ENCODE measurements around the gene C3orf18.
"Not testable (repeated sequence)": the region's sequence is repeated elsewhere in the genome, so short reads cannot be mapped to it uniquely, and the experiment has no call there.

The C3orf18 gene

DNA sequence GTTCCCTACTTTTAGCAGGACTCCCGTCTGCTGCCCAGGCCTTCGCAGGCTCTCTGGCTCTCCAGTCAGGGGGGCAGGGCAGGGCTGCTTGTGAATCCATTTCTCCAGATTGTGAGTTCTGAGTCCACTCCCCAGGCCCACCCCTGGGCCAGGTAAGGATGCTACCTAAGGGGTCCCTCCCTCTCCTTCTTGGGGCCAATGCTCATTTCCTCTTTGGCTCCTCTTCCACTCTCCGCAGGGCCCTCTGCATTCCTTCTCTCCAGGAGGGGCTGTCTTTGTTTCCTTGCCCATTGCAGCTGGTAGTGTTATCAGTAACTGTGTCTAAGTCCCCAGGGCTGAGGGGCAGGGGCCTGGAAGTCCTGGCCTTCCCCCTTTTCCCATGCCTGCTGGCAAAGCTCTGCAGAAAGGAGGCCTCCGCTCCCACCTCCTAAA, 51.1 kb downstream of the C3orf18 start:
- no peaks in the 10 kb centered on the region for H3K36me3 Mint-ChIP-seq
- peaks cover 13% of the 10 kb centered on the region for H3K4me1 Mint-ChIP-seq (ENCODE audit: low read depth)
- H3K9me3 Mint-ChIP-seq (ENCODE audit: low read depth), result no peaks in the 10 kb centered on the region
- no peak overlapping the region for H3K4me3 Mint-ChIP-seq
- no peaks in the 10 kb centered on the region for H3K27me3 Mint-ChIP-seq
- H3K27ac Mint-ChIP-seq, result no peak overlapping the region

DNA sequence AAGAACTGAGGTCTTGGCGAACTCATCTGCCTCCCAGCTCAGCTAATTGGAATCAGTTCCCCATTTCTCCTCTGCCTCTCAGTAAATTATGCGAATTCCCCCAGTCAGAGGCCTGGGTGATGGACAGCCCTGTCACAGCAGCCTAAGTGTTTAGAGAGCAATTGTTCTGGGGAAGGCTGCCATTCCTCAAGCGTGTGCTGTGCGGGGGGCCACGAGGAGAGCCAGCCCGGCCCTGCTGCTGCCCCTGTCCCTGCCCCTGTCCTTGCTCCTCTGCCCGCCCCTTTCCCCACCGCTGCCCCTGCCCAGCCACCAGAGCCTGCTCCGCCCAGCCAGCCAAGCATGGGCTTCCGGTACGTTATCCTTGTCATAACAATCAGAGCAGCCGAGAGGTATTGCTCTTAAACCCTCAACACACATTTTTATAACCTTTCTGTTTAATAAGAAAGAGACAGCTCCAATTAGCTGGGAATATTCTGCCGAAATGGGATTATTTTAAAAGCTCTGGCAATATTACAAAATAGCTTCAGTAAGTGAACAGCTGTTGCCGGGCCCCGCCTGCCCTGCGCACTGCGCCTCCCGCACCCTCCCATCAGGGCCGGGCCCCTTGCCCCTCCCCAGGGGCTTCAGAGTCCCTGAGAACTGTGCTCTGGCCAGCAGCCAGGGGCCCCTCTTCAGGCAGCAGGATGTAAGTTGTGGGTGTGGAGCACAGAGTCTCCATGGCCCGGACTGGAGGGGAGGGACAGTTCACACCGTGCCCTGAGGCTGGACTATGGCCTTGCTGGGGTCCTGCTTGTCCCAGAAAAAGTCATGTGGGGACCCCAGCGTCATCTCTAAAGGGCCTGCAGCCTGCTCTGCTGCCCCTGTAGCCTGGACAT, 51.7 kb downstream of the C3orf18 start:
- Mint-ChIP-seq H3K27me3 (no peaks in the 10 kb centered on the region), H3K36me3 (no peaks in the 10 kb centered on the region), H3K9me3 (ENCODE audit: low read depth) (no peaks in the 10 kb centered on the region), H3K4me3 (no peak overlapping the region), H3K4me1 (ENCODE audit: low read depth) (peaks cover 13% of the 10 kb centered on the region), H3K27ac (no peak overlapping the region)

DNA sequence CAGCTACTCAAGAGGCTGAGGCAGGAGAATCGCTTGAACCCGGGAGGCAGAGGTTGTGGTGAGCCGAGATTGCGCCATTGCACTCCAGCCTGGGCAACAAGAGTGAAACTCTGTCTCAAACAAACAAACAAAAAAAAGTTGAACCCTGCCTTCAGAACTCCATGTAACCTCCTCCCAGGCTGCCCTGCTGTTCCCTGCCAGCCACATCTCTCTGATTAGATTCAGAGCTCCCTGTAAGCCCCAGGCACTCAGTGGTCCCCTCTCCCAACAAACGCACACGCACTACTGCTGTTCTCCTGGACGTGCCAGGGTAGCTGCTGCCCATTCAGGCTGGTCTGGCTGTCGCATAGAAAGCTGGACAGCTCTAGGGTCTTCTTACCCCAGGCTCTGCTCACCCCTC, 54.6 kb downstream of the C3orf18 start:
- H3K27ac Mint-ChIP-seq; H3K27me3 Mint-ChIP-seq; H3K4me1 Mint-ChIP-seq (ENCODE audit: low read depth); H3K4me3 Mint-ChIP-seq; H3K9me3 Mint-ChIP-seq (ENCODE audit: low read depth); H3K36me3 Mint-ChIP-seq: not testable (repeated sequence)

DNA sequence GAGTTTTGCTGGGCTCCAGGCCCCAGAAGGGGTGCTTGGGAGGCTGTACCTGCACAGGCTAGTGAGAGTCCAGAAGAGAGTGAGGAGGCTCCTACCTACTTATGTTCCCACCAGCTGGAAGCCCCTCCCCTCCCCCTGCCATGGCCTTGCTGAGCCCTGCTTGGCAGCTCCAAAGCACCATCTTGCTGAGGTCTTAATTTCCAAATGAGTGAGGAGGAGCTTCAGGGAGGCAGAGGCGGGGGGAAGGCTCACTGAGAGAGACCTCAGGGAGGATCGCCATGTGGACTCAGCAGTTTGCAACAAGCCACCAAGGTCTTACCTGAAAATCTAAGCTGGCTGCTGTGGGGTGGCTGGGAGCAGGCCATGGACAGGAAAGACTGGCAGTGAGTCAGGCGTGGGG, 55.4 kb downstream of the C3orf18 start:
- no peaks in the 10 kb centered on the region for H3K9me3 Mint-ChIP-seq (ENCODE audit: low read depth)
- H3K4me1 Mint-ChIP-seq (ENCODE audit: low read depth), result peaks cover 7% of the 10 kb centered on the region
- no peaks in the 10 kb centered on the region for H3K27me3 Mint-ChIP-seq
- no peak overlapping the region for H3K4me3 Mint-ChIP-seq
- no peak overlapping the region for H3K27ac Mint-ChIP-seq
- H3K36me3 Mint-ChIP-seq, result no peaks in the 10 kb centered on the region

DNA sequence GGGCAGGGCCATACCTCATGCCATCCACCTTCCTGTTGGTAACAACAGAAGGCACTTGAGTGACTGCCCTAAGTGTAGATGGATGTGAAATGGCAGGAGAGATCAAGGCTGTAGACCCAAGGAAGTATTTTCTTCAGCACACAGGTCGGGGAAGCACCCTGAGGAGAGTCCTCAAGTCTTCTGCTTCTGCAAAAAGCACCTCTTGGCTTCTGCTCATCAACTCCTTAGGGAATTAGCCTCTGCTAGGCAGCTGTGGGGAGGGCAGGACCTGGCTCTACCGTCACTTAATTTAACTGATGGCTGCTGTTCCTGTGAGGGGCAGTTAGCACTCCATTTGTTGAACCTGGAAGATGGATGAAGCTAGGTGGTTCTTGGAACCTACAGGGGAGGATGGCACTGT, 57.2 kb downstream of the C3orf18 start:
- H3K27ac Mint-ChIP-seq, result no peak overlapping the region
- H3K27me3 Mint-ChIP-seq, result no peaks in the 10 kb centered on the region
- no peaks in the 10 kb centered on the region for H3K9me3 Mint-ChIP-seq (ENCODE audit: low read depth)
- H3K4me1 Mint-ChIP-seq (ENCODE audit: low read depth), result no peaks in the 10 kb centered on the region
- H3K36me3 Mint-ChIP-seq, result no peaks in the 10 kb centered on the region
- no peak overlapping the region for H3K4me3 Mint-ChIP-seq

DNA sequence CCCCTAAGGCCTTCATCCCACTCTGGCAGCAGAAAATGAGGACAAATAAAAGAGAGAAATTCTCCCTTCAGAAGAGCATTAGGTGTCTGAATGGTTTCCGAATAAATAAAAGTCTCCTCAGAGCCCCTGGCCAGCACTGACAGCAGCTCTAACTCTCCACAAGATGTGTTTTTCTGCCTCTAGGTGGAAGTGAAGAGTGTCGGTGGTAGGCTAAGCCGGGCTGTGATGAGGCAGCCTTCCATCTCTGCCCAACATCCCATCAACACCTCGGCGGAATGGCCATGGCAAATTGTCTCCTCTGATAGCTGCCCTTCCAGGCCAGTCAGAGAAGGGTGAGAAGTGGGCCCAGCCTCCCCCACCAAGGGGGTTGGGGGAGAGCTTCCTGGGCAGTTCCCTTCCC, 57.8 kb downstream of the C3orf18 start:
- H3K4me1 Mint-ChIP-seq (ENCODE audit: low read depth), result no peaks in the 10 kb centered on the region
- H3K27me3 Mint-ChIP-seq, result no peaks in the 10 kb centered on the region
- H3K27ac Mint-ChIP-seq, result no peak overlapping the region
- H3K9me3 Mint-ChIP-seq (ENCODE audit: low read depth), result no peaks in the 10 kb centered on the region
- H3K4me3 Mint-ChIP-seq, result no peak overlapping the region
- H3K36me3 Mint-ChIP-seq, result no peaks in the 10 kb centered on the region

DNA sequence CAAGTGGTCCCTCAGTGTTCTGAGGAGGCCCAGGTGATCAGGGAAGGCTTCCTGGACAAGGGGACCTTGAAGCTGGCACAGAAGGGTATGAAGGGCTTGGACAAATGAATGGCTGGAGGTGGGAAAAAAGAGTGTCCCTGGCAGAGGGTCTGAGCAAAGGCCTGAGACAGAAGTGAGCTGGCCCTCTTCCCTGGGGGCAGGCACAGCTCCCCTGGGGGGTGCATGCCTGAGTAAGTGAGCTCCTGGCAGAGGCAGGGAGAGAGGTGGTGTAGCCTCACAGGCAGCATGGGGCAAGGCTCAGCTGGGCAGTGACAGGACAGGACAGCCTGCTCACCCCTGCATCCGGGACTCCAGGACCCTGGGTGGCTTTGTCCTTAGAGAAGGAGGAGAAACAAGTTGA, 58.7 kb downstream of the C3orf18 start:
- no peaks in the 10 kb centered on the region for H3K36me3 Mint-ChIP-seq
- H3K4me1 Mint-ChIP-seq (ENCODE audit: low read depth), result no peaks in the 10 kb centered on the region
- H3K27ac Mint-ChIP-seq, result no peak overlapping the region
- no peaks in the 10 kb centered on the region for H3K27me3 Mint-ChIP-seq
- no peaks in the 10 kb centered on the region for H3K9me3 Mint-ChIP-seq (ENCODE audit: low read depth)
- H3K4me3 Mint-ChIP-seq, result no peak overlapping the region
